Measurements from ENCODE around the gene SRPK2.
"Not testable (repeated sequence)": the region's sequence is repeated elsewhere in the genome, so short reads cannot be mapped to it uniquely, and the experiment has no call there.

The SRPK2 gene

GRCh38 chr7:105367458-105367857 lies 21.3 kb downstream of the SRPK2 start:
- TF ChIP-seq, protein P1, sequence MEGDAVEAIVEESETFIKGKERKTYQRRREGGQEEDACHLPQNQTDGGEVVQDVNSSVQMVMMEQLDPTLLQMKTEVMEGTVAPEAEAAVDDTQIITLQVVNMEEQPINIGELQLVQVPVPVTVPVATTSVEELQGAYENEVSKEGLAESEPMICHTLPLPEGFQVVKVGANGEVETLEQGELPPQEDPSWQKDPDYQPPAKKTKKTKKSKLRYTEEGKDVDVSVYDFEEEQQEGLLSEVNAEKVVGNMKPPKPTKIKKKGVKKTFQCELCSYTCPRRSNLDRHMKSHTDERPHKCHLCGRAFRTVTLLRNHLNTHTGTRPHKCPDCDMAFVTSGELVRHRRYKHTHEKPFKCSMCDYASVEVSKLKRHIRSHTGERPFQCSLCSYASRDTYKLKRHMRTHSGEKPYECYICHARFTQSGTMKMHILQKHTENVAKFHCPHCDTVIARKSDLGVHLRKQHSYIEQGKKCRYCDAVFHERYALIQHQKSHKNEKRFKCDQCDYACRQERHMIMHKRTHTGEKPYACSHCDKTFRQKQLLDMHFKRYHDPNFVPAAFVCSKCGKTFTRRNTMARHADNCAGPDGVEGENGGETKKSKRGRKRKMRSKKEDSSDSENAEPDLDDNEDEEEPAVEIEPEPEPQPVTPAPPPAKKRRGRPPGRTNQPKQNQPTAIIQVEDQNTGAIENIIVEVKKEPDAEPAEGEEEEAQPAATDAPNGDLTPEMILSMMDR (IDR thresholded peaks at IDR 0.05; ENCODE audit: low read depth, low read length, missing control alignments), result no peak
- DNase-seq (ENCODE audit: extremely low read depth, low read depth), result no peak
- H3K4me3 ChIP-seq (replicated peaks; ENCODE audit: low read depth, low read length), result no peak overlapping the region

DNA sequence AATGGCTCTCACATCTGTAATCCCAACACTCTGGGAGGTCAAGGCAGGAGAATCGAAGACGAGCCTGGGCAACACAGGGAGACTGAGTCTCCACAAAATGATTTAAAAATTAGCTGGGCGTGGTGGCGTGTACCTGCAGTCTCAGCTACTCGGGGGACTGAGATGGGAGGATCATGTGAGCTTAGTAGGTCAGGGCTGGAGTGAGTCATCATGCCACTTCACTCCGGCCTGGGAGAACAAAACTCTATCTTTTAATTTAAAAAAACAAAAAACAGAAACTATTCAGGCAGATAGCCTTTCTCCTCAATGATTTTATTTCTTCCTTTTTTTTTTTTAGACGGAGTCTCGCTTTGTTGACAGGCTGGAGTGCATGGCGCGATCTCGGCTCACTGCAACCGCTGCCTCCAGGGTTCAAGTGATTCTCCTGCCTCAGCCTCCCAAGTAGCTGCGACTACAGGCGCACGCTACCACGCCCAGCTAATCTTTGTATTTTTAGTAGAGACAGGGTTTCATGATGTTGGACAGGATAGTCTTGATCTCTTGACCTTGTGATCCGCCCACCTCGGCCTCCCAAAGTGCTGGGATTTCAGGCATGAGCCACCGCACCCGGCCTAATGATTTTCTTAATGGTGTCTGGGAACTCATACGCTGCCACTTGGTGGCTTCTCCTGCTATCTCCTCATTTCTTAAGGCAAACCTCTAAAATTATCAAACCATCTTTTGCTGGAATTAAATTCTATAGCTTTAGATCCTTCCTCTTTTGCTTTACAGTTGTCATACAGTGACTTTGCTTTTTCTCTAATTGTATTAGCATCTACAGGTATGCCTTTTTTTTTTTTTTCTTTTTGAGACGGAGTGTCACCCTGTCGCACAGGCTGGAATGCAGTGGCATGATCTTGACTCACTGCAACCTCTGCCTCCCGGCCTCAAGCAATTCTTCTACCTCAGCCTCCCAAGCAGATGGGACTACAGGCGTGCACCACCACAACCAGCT lies 22.9 kb downstream of the SRPK2 start:
- no peak overlapping the region for H3K4me3 ChIP-seq (replicated peaks; ENCODE audit: low read depth, low read length)
- TF ChIP-seq, protein P1 (IDR thresholded peaks at IDR 0.05; ENCODE audit: low read depth, low read length, missing control alignments), result no peak
- no peak for DNase-seq (ENCODE audit: extremely low read depth, low read depth)

GRCh38 chr7:105364684-105365083 lies 24.0 kb downstream of the SRPK2 start:
- TF ChIP-seq, protein P1 (IDR thresholded peaks at IDR 0.05; ENCODE audit: low read depth, low read length, missing control alignments), result no peak
- no peak for DNase-seq (ENCODE audit: extremely low read depth, low read depth)
- H3K4me3 ChIP-seq (replicated peaks; ENCODE audit: low read depth, low read length), result no peak overlapping the region

- not testable (repeated sequence) for H3K4me3 ChIP-seq (replicated peaks; ENCODE audit: low read depth, low read length); DNase-seq (ENCODE audit: extremely low read depth, low read depth)
Observed at GRCh38 chr7:105363657-105364056, 25.1 kb downstream of the SRPK2 start.

- H3K4me3 ChIP-seq (replicated peaks; ENCODE audit: low read depth, low read length); DNase-seq (ENCODE audit: extremely low read depth, low read depth): not testable (repeated sequence)
Observed at GRCh38 chr7:105362685-105363084, 26.0 kb downstream of the SRPK2 start.

GRCh38 chr7:105361995-105362394 lies 26.7 kb downstream of the SRPK2 start:
- not testable (repeated sequence) for DNase-seq (ENCODE audit: extremely low read depth, low read depth); H3K4me3 ChIP-seq (replicated peaks; ENCODE audit: low read depth, low read length)

DNA sequence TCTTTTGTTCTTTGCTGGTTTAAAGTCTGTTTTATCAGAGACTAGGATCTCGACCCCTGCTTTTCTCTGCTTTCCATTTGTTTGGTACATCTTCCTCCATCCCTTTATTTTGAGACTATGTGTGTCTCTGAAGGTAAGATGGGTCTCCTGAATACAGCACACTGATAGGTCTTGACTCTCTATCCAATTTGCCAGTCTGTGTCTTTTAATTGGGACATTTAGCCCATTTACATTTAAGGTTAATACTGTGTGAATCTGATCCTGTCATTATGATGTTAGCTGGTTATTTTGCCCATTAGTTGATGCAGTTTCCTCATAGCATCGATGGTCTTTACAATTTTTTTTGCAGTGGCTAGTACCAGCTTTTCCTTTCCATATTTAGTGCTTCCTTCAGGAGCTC lies 28.6 kb downstream of the SRPK2 start:
- not testable (repeated sequence) for H3K4me3 ChIP-seq (replicated peaks; ENCODE audit: low read depth, low read length); DNase-seq (ENCODE audit: extremely low read depth, low read depth)

GRCh38 chr7:105355701-105356100 lies 33.0 kb downstream of the SRPK2 start:
- no peak for DNase-seq (ENCODE audit: extremely low read depth, low read depth)
- H3K4me3 ChIP-seq (replicated peaks; ENCODE audit: low read depth, low read length), result no peak overlapping the region
- TF ChIP-seq, protein P1 (IDR thresholded peaks at IDR 0.05; ENCODE audit: low read depth, low read length, missing control alignments), result no peak

GRCh38 chr7:105354383-105354782 lies 34.3 kb downstream of the SRPK2 start:
- TF ChIP-seq, protein P1 (IDR thresholded peaks at IDR 0.05; ENCODE audit: low read depth, low read length, missing control alignments), result no peak
- H3K4me3 ChIP-seq (replicated peaks; ENCODE audit: low read depth, low read length), result no peak overlapping the region
- no peak for DNase-seq (ENCODE audit: extremely low read depth, low read depth)

Data from HFF-Myc (cell line).